ENCODE data around the gene RARRES1.

- TF ChIP-seq CTCF (IDR thresholded peaks at IDR 0.05) (no peak), ELF4 (CRISPR knock-in tag; IDR thresholded peaks at IDR 0.05; ENCODE audit: low read depth) (no peak), ZSCAN18 (CRISPR knock-in tag; IDR thresholded peaks at IDR 0.05) (no peak), ATF6 (CRISPR knock-in tag; IDR thresholded peaks at IDR 0.05) (no peak)
- TF ChIP-seq, protein P1, sequence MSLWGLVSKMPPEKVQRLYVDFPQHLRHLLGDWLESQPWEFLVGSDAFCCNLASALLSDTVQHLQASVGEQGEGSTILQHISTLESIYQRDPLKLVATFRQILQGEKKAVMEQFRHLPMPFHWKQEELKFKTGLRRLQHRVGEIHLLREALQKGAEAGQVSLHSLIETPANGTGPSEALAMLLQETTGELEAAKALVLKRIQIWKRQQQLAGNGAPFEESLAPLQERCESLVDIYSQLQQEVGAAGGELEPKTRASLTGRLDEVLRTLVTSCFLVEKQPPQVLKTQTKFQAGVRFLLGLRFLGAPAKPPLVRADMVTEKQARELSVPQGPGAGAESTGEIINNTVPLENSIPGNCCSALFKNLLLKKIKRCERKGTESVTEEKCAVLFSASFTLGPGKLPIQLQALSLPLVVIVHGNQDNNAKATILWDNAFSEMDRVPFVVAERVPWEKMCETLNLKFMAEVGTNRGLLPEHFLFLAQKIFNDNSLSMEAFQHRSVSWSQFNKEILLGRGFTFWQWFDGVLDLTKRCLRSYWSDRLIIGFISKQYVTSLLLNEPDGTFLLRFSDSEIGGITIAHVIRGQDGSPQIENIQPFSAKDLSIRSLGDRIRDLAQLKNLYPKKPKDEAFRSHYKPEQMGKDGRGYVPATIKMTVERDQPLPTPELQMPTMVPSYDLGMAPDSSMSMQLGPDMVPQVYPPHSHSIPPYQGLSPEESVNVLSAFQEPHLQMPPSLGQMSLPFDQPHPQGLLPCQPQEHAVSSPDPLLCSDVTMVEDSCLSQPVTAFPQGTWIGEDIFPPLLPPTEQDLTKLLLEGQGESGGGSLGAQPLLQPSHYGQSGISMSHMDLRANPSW (CRISPR knock-in tag; conservative IDR thresholded peaks at IDR 0.05; ENCODE audit: low read depth): no peak
These were observed 81.1 kb downstream of the RARRES1 start for GRCh38 chr3:158651192-158651591.
